ENCODE data around the gene ZNF436. TPM values are rescaled to one million over a fixed set of nuclear protein-coding genes. Genes with fewer than 3 reads are reported as not detected.

ZNF436 gene
- 5.5 and 5.9 TPM in 2 replicates for total RNA-seq (2014; rRNA removed; shearing (Covaris generic))
- 2.1 and 2.9 TPM in 2 replicates for polyA plus RNA-seq (2014; cell fraction: nucleus; rRNA removed)

DNA sequence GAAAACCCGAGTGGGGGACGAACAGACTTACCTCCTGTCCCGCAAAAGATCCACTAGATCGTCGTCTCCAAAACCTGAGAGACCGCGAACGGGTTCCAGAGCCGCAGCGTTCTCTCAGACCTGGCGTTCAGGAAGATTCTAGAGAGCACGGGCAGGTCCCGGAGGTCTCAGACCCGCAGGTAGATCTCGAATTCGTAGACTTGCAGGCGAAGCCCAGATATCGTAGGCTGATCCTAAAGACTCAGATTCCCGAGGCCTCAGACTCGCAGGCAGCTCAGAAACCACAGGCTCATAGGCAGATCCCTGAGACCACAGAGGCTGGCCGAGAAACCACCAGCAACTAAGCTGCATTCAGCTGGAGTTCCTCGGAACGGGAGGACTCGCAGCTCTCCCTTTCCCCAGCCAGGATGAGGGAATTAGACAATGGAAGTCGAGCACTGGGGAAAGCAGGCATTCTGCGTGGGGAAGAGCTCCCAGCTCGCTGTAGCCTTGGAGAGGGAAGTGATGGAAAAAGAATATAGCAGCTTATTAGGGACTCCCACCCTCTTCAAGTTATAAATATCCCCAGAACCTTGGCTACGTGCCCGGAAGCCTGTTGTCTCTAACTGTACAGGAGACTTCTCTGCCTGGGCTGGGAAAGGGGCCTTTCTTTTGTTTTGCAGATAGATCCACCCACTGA lies at the start of gene ZNF436:
Gene ZNF436 (minus strand): TSS at position 502 of the 679 bp plus-strand sequence. CDS start 1,831 bp downstream, outside the sequence.
- DNase-seq (ENCODE audit: extremely low read depth, low read depth): peak; percentile 13

DNA sequence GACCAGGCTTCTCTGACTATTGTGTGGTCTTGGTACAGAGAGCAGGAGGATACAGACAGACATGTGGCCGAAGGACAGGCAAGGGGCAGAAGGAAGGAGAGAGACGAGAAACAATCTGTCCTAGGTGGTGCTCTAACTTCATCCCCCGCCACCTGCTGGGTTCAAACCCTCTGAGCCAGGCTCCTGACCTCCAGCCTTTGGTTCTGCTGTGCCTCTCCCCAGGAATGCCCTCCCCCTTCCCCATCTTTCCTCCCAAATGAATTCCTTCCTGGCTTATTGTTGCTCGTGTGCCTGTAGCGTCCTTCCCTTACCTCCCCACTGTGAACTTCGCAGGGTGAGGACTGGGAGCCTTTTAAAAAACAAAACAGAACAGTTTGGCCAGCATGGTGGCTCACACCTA lies 49.5 kb upstream of the ZNF436 start:
- DNase-seq (ENCODE audit: extremely low read depth, low read depth): no peak

DNA sequence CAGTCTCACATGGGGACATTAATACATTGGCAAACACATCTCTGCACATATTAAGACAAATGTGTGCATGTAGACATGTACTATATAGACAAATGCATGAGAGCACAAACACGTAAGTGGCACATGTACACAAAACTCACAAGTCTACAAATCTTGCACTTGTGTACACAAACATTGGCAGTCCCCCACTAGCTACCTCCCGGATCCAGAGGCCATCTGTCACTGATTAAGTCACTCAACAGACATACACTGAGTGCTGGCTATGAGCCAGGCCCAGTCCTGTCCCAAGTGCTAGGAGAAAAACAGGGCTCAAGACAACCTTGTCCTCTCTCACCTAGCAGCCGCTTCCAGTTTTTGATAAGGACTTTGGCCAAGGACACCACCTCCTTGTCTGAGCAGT lies 47.9 kb upstream of the ZNF436 start:
- no peak for DNase-seq (ENCODE audit: extremely low read depth, low read depth)

DNA sequence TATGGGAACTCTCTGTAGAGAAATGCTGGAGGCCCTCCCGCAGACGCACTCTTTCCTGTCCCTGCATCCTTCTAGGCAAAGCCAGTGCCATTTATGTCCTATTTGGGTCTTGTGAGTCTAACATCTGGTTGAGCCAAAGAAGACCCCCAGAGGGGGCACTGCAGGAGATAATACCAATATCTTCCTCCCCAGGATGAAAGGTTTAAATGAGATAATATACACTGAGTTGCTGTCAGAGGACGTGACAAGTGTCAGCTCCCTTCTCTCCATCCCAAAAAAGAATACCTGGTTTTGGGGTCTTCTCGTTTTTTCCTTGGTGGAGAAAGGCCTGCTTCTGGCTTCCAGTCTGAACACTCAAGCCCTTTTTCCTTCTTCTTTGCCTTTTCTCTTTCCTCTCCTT lies 47.3 kb upstream of the ZNF436 start:
- DNase-seq (ENCODE audit: extremely low read depth, low read depth): no peak

DNA sequence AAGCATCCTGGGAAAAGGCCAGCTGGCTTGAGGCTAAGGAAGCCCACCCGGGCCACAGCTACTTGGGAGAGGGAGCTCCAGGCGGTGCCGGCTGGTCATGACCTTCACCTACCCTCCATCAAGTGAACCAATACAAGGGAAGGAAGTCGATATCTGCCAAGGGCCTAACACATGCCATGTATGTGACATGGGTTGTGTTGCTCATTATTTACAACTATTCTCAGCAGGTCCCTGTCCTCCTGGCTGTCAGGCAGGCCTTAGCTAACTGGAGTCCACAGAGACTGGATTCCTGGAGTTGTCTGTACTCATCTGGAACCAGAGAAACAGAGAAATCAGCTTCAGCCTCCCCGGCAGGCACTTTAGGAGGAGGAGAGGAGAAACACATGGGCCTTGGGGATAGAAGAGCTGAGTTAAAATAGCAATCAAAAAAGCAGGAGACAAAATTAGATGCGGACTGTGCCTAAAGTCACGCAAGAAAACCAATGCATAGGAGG lies 39.2 kb upstream of the ZNF436 start:
- DNase-seq (ENCODE audit: extremely low read depth, low read depth): no peak

DNA sequence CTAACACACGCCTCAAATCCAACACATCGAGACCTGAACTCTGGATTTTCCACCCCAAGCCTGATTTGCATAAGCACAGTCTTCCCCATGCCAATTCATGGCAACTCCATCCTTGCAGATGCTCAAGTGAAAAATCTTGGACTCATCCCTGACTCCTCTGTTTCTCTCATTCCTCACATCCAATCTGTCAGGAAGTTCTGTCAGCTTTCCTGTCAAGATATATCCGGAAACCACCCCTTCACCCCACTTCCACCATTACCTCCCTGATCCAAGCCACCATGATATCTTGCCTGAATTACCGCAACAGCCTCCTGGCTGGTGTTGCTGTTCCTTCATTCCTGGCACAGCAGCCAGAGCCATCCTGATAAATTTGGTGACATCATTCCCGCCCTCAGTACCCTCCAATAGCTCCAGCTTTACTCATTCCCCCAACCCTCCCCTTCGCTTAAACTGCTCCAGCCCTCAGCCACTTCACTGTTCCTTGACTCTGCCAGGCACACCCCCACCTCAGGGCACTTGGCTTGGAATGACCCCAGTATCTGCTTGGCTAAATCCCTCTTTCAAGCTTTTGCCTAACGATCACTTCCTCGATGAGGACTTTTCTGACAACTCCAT lies 37.5 kb upstream of the ZNF436 start:
- DNase-seq (ENCODE audit: extremely low read depth, low read depth): no peak

DNA sequence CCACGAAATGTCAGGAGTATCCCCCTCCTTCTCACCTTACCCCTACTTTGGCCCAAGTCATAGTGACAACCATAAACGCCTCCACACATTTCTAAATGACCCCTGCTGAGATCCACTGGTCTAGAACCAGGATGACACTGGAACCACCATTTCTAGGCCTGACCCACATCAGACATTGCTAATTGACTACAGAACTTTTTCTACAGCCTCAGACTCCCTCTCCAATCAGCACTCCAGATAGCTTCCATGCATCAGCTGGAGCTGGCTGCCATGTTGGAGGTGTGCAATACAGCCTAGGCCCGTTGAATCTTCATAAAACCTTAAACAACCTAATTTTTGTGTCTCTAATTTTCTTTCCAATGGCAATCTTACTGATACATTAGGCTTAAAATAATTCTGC lies 36.3 kb upstream of the ZNF436 start:
- DNase-seq (ENCODE audit: extremely low read depth, low read depth): no peak

DNA sequence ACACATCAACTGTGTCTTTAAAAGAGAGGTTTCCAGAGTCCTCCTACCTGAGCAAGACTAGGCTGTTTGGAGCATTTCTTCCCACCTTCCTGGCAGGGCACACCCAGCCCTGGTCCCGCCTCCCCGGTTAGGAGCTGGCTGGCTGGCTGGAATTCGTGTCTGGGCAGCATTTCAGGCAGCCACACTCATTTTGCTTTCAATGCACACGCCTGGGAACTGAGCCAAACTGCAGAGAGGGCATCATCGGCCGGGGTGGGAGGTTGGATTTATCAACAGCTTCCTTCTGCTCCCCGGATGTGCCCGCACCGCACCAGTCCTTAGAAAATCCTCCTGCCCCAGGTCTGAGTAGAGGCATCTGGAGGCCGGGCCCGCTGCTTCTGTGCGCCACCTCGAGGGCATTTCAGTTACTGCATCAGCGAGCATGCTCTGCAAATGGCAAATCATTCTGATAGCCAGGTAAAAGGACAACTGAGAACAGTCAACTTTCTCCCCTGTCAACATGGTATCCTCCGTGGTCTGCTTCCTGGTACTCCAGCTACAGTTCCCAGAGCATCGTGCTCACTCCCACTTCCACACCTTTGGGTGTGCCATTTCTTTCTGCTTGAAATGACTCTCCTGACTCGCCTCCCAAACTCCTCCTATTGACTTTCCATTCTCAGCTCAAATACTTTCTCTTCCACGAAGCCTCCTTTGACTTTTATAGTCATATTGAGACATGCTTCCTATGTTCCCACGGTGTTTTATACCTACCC lies 34.3 kb upstream of the ZNF436 start:
- peak; percentile 66 for DNase-seq (ENCODE audit: extremely low read depth, low read depth)

DNA sequence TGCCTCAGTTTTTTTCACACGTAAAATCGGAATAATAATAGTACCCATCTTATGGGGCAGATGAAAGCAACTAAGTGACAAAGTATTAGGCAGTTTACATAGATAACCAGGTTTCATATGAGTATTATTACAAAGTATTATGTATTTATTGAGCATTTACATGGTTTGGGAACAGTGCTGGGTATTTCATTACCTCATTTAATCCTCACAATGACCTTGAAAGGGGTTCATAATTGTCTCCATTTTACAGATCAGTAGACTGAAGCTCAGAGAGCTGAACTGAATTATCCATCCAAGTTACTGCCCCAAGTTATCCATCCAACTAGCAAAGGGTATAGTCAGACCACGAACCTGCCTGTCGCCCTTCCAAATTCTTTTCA lies 33.7 kb upstream of the ZNF436 start:
- DNase-seq (ENCODE audit: extremely low read depth, low read depth): no peak

DNA sequence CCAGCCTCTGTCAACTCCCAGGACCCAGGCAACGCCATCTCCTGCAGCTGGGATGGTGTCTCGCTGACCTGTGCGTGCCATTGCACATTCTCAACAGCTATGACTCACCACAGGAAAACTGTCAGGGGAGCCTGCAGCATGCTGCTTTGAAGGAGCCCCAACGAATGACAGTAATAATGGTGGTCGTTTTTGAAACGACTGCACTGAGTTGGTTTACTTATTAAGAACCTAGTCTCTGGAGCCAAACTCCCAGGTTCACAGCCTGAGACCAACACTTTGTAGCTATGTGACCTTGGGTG lies 33.4 kb upstream of the ZNF436 start:
- DNase-seq (ENCODE audit: extremely low read depth, low read depth): peak; percentile 39

DNA sequence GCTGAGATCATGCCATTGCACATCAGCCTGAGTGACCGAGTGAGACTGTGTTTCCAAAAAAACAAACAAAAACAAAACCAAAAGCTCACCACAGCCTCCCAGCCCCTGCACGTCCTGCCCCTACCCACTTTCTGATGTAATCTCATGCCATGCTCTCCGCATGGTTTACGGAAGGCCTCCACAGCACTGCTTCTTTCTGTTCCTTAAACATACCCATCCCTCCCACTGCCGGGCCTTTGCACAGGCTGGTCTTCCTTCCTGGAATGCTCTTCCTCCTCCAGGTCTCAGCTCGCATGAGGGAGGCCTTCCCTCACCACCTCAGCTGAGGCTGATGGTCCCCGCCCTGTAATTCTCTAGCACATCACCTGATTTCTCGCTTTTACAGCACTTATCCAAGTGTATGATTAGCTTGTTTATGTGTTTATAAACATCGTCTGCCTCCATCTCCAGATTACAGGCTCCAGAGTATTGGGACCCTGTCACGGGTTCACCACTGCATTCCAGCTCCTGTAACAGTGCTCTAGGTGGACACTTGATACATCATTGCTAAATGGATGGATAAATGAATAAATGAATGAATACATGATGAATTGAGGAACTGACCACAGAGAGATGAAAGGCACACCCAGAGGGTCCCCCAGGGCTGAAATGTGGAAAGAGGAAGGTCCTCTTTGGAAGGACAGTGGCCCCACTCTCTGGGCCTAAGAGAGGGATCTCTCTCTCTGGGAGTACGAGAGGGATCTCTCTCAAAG lies 32.8 kb upstream of the ZNF436 start:
- no peak for DNase-seq (ENCODE audit: extremely low read depth, low read depth)

DNA sequence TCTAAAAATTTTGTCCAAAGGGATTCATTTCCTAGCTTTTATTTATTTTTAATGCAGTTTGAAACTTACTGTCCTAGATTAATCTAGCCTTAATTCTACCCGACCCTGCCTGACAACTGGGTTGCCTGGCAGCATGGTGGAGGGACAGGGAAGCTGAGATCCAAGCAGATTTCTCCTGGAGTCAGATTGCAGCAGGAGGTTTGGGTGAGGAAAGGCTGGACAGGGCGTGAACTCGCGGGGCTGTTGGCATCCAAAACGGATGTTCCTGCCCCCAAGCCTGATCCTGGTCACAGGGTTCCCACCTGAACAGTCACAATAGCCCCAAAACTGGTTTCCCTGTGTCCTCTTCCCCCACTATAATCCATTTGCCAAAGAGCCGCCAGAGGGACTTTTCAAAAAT lies 31.7 kb upstream of the ZNF436 start:
- DNase-seq (ENCODE audit: extremely low read depth, low read depth): no peak

DNA sequence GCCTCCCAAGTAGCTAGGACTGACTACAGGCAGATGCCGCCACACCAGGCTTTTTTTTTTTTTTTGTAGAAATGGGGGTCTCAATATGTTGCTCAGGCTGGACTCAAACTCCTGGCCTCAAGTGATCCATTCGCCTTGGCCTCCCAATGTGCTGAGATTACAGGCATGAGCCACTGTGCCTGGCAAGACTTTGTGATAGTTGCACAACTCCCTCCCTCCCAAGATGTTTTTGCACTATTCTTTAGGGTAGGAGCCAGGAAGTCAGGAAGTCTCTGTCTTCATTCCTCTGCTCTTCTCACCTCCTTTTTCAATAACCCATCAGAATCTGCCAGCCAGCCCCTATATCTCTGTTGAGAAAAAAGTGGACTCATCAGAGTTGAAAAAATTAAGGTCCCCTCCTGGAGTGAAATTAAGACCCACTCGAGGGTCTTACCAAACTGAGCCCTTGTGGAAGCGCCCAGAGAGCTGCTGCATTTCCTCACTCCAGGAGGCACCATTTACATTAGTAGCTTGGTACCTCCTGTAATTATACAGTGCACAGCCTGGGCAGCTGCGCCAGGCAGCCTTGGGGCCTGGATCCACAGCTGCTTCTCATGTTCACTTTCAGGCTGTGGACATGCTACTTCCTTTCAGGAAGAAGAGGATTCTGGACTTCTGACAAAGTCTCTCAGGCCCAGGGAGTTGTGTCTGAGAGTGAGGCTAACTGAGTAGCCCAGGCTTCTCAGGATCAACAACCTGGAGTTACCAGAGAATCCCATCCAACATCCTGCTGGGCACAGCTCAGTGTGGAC lies 30.9 kb upstream of the ZNF436 start:
- DNase-seq (ENCODE audit: extremely low read depth, low read depth): no peak

DNA sequence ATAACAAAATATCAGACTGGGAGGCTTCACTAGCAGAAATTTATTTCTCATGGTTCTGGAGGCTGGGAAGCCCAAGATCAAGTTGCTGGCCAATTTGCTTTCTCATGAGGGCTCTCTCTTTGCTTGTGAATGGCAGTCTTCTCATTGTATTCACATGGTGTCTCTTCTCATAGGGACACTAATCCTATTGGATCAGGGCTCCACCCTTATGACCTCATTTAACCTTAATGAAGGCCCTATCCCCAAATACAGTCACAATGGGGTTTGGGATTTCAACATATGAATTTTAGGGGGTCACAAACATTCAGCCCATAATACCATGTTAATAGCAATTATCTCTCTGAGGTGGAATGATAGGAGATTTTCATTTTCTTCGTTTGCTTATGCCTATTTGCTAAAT lies 29.6 kb upstream of the ZNF436 start:
- no peak for DNase-seq (ENCODE audit: extremely low read depth, low read depth)

DNA sequence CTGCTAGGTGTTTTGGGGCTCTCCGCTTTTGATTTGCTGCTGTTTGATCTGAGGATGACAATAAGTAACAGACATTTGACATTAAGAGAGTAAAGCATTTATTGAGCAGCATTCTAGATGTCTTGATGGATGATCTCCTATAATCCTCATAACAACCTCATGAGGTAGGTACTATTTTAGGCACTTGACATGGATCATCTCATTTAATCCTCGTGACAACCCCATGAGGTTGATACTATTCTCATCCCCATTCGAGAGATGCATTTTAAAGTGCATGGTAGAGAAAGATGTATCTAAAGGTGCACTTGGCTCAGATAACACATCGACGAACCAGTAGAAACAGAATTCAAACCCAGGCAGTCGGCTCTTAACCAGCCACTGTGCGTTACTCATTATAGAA lies 28.3 kb upstream of the ZNF436 start:
- no peak for DNase-seq (ENCODE audit: extremely low read depth, low read depth)

DNA sequence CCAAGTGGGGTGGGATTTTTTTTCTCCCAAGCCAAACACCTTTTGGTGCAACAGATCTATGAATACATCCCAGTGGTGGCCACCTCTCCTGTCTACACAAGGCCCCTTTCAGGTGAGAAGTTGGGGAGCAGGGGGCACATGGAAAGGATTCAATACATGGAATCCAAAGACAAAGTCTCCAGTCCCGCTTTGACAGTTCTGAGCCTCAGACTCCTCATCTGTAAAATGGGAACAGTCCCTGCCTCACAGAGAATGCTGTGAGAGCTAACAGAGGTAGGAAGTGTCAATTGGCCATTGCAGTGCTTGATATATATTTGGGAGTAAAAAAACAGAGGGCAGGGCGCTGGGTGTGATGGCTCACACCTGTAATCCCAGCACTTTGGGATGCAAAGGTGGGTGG lies 26.7 kb upstream of the ZNF436 start:
- DNase-seq (ENCODE audit: extremely low read depth, low read depth): no peak

DNA sequence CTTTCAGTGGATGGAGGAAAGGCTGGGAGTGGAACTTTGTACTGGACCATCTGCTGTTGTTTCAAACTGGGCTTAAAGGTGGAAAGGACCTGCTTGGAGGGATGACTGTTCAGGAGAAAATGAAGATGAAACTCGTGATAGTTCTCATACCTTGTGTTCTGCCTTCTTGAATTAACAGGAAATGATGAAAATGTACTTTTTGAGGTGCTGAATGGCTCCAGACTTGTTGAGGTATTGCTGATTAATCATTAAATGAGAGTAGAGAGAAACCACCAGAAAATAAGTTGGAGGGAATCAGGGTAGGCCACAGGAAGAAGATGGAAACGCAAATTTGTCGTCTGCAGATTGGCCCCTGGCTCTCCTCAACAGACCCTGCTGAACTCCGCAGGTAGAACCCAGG lies 26.2 kb upstream of the ZNF436 start:
- DNase-seq (ENCODE audit: extremely low read depth, low read depth): no peak

DNA sequence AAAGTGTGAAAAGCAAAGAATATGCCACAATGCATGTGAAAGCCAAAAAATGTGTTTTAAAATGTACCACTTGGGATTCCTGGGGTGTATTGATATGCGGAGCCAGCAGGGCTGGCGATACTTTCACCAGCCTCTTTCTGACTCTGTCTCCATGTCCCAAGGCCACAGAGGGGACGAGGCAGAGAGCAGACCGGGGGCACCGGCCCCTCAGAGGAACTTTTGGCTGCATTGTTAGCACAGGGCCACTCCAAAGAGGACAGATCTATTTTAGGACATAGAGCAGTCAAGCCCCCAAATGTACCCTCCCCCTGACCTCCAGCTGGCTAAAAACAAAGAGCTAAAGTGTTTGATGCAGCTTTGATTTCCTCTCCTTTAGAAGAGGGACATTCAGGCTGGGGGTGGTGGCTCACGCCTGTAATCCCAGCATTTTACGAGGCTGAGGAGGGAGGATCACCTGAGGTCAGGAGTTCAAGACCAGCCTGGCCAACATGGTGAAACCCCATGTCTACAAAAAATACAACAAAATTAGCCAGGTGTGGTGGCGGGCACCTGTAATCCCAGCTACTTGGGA lies 25.6 kb upstream of the ZNF436 start:
- DNase-seq (ENCODE audit: extremely low read depth, low read depth): no peak

DNA sequence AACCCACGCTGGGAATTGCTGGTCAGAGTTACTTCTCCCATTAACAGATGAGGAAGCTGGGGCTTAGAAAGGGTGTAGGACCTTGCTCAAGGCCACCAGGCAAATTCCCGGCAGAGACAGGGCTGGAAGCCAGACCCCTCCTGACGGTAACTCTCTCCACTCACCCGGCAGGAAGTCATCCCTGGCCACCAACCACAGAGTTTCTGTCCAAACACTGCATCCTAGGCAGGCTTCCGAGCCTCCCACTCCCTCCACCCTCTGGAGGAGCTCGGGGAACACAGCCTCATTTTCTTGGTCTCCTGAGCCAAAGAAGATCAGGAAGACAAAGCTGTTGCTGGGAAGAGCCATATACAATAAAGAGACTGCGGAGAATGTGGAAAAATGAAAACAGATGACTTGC lies 25.0 kb upstream of the ZNF436 start:
- DNase-seq (ENCODE audit: extremely low read depth, low read depth): no peak

DNA sequence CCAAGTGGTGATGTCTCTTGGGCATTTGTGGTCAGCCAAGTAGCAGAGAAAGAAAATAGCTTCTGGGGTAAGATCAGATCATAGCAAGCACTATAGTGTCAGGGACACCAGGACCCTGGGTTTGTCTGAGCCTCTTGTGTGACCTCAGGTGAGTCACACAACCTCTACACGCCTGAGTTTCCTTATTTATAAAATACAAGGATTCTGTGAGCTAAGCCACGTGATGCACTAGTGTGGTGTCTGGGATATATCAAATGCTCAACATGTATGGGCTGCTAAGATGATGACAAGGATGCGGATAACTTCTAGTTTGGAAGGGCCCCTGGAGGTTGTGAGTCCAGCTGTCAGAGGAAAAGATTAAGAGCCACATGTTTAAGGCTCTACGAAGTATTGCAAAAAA lies 24.5 kb upstream of the ZNF436 start:
- no peak for DNase-seq (ENCODE audit: extremely low read depth, low read depth)
